ENCODE measurements around the gene THOC3.
"Not testable (repeated sequence)": the region's sequence is repeated elsewhere in the genome, so short reads cannot be mapped to it uniquely, and the experiment has no call there.

DNA sequence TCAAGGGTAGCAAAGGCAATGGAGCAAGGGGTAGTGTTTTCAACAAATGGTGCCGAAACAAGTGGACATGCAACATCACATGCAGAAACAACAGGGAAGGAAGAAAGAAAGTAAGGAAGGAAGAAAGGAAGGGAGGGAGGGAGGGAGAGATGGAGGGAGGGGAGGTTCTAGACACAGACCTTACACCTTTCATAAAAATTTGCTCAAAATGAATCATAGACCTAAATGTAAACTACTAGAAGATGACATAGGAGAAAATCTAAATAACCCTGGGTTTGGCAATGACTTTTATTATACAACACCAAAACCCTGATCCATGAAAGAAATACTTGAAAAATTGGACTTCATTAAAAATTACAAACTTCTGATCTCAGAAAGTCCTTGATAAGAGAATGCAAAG, 39.4 kb downstream of the THOC3 start:
- TF ChIP-seq, protein P1, sequence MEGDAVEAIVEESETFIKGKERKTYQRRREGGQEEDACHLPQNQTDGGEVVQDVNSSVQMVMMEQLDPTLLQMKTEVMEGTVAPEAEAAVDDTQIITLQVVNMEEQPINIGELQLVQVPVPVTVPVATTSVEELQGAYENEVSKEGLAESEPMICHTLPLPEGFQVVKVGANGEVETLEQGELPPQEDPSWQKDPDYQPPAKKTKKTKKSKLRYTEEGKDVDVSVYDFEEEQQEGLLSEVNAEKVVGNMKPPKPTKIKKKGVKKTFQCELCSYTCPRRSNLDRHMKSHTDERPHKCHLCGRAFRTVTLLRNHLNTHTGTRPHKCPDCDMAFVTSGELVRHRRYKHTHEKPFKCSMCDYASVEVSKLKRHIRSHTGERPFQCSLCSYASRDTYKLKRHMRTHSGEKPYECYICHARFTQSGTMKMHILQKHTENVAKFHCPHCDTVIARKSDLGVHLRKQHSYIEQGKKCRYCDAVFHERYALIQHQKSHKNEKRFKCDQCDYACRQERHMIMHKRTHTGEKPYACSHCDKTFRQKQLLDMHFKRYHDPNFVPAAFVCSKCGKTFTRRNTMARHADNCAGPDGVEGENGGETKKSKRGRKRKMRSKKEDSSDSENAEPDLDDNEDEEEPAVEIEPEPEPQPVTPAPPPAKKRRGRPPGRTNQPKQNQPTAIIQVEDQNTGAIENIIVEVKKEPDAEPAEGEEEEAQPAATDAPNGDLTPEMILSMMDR (conservative IDR thresholded peaks at IDR 0.05; ENCODE audit: low read depth in 2 of 2): not testable (repeated sequence)
- TF ChIP-seq, protein P2, sequence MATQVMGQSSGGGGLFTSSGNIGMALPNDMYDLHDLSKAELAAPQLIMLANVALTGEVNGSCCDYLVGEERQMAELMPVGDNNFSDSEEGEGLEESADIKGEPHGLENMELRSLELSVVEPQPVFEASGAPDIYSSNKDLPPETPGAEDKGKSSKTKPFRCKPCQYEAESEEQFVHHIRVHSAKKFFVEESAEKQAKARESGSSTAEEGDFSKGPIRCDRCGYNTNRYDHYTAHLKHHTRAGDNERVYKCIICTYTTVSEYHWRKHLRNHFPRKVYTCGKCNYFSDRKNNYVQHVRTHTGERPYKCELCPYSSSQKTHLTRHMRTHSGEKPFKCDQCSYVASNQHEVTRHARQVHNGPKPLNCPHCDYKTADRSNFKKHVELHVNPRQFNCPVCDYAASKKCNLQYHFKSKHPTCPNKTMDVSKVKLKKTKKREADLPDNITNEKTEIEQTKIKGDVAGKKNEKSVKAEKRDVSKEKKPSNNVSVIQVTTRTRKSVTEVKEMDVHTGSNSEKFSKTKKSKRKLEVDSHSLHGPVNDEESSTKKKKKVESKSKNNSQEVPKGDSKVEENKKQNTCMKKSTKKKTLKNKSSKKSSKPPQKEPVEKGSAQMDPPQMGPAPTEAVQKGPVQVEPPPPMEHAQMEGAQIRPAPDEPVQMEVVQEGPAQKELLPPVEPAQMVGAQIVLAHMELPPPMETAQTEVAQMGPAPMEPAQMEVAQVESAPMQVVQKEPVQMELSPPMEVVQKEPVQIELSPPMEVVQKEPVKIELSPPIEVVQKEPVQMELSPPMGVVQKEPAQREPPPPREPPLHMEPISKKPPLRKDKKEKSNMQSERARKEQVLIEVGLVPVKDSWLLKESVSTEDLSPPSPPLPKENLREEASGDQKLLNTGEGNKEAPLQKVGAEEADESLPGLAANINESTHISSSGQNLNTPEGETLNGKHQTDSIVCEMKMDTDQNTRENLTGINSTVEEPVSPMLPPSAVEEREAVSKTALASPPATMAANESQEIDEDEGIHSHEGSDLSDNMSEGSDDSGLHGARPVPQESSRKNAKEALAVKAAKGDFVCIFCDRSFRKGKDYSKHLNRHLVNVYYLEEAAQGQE (IDR thresholded peaks at IDR 0.05; ENCODE audit: unreplicated experiment): not testable (repeated sequence)
- not testable (repeated sequence) for TF ChIP-seq POLR2AphosphoS5 (IDR thresholded peaks at IDR 0.05; ENCODE audit: low read depth); EZH2phosphoT487 (IDR thresholded peaks at IDR 0.05; ENCODE audit: unreplicated experiment); EZH2 (IDR thresholded peaks at IDR 0.05; ENCODE audit: low read depth, unreplicated experiment)
- TF ChIP-seq, protein P3, sequence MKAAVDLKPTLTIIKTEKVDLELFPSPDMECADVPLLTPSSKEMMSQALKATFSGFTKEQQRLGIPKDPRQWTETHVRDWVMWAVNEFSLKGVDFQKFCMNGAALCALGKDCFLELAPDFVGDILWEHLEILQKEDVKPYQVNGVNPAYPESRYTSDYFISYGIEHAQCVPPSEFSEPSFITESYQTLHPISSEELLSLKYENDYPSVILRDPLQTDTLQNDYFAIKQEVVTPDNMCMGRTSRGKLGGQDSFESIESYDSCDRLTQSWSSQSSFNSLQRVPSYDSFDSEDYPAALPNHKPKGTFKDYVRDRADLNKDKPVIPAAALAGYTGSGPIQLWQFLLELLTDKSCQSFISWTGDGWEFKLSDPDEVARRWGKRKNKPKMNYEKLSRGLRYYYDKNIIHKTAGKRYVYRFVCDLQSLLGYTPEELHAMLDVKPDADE (IDR thresholded peaks at IDR 0.05): not testable (repeated sequence)
